Loucy (cell line): ENCODE results near the gene STARD13.

ENCODE experiments used
- H2AFZ ChIP-seq: fragments of 200-600 bp; sonication (generic); 2 replicates; pipeline ENCODE4 v1.6.0; 2016; ENCODE audit warnings: antibody characterized with exemption, mild to moderate bottlenecking, low read length, moderate library complexity
- H3F3A ChIP-seq: fragments of 200-600 bp; 2 replicates; pipeline ENCODE4 v1.6.0; 2016; ENCODE audit warnings: antibody characterized with exemption, low read depth, mild to moderate bottlenecking
- H3K27me3 ChIP-seq: fragments of 200-600 bp; sonication (generic); 2 replicates; pipeline ENCODE4 v1.6.1; 2014; ENCODE audit warnings: low read length, mild to moderate bottlenecking; ENCODE audit not compliant: insufficient read depth, poor library complexity, severe bottlenecking
- H3K36me3 ChIP-seq: fragments of 200-600 bp; sonication (generic); 2 replicates; pipeline ENCODE4 v1.6.1; 2016; ENCODE audit warnings: low read length; ENCODE audit not compliant: insufficient read depth
- H3K4me1 ChIP-seq: fragments of 200-600 bp; sonication (generic); 2 replicates; pipeline ENCODE4 v1.5.1; 2014; ENCODE audit warnings: low read length, mild to moderate bottlenecking; ENCODE audit not compliant: insufficient read depth, poor library complexity, severe bottlenecking
- H3K4me2 ChIP-seq: fragments of 200-600 bp; sonication (generic); 2 replicates; pipeline ENCODE4 v1.6.0; 2014; ENCODE audit warnings: antibody characterized with exemption, low read length, low read depth, mild to moderate bottlenecking; ENCODE audit not compliant: poor library complexity, severe bottlenecking
- H3K4me3 ChIP-seq: fragments of 200-600 bp; sonication (generic); 2 replicates; pipeline ENCODE4 v1.5.1; 2014; ENCODE audit warnings: low read length, mild to moderate bottlenecking, mixed read lengths; ENCODE audit not compliant: poor library complexity, severe bottlenecking
- H3K79me2 ChIP-seq: fragments of 200-600 bp; sonication (generic); 2 replicates; pipeline ENCODE4 v1.6.1; 2014; ENCODE audit warnings: low read length; ENCODE audit not compliant: insufficient read depth
- H3K9ac ChIP-seq: fragments of 200-600 bp; sonication (generic); 2 replicates; pipeline ENCODE4 v1.6.0; 2014; ENCODE audit warnings: mild to moderate bottlenecking, low read depth, low read length, moderate library complexity; ENCODE audit not compliant: poor library complexity, severe bottlenecking
- H3K9me2 ChIP-seq: fragments of 200-600 bp; sonication (generic); replicated peaks from 2 replicates; pipeline ENCODE4 v1.6.1; 2016; ENCODE audit warnings: low read depth, low read length, mixed read lengths
- H3K9me3 ChIP-seq: fragments of 200-600 bp; sonication (generic); 2 replicates; pipeline ENCODE4 v1.6.1; 2014; ENCODE audit warnings: mild to moderate bottlenecking, antibody characterized with exemption, low read length, low read depth; ENCODE audit not compliant: insufficient read depth
- H4K20me1 ChIP-seq: fragments of 200-600 bp; sonication (generic); 2 replicates; pipeline ENCODE4 v1.6.0; 2014; ENCODE audit warnings: antibody characterized with exemption, low read length, mild to moderate bottlenecking; ENCODE audit not compliant: insufficient read depth, poor library complexity, severe bottlenecking
- CTCF ChIP-seq: fragments of 200-600 bp; sonication (generic); conservative IDR thresholded peaks from 2 replicates; pipeline ENCODE4 v1.5.1; 2014; ENCODE audit warnings: mild to moderate bottlenecking, antibody characterized with exemption, low read length
- EZH2phosphoT487 ChIP-seq: fragments of 200-600 bp; IDR thresholded peaks from 2 replicates; pipeline ENCODE4 v1.6.1; 2018; ENCODE audit warnings: antibody characterized with exemption, mild to moderate bottlenecking, moderate library complexity, borderline replicate concordance

STARD13 gene

GRCh38 chr13:33207615-33207961 is 78.0 kb downstream of the STARD13 start:
- H4K20me1 ChIP-seq: no peaks in the 10 kb centered on the region
- H3K4me2 ChIP-seq: no peak overlapping the region
- TF ChIP-seq EZH2phosphoT487 (no peak), CTCF (no peak)

GRCh38 chr13:33206945-33207614 is 78.5 kb downstream of the STARD13 start:
- no peaks in the 10 kb centered on the region for H3K79me2 ChIP-seq
- no peak overlapping the region for H2AFZ ChIP-seq
- H3F3A ChIP-seq: no peaks in the 10 kb centered on the region
- TF ChIP-seq EZH2phosphoT487 (no peak), CTCF (no peak)
- no peaks in the 10 kb centered on the region for H3K27me3 ChIP-seq
- no peaks in the 10 kb centered on the region for H3K9me3 ChIP-seq
- H3K4me2 ChIP-seq: no peak overlapping the region
- no peak overlapping the region for H3K9ac ChIP-seq
- H3K4me1 ChIP-seq: peaks cover 14% of the 10 kb centered on the region
- H3K36me3 ChIP-seq: no peaks in the 10 kb centered on the region
- H3K4me3 ChIP-seq: no peak overlapping the region
- H3K9me2 ChIP-seq: no peaks in the 10 kb centered on the region
- no peaks in the 10 kb centered on the region for H4K20me1 ChIP-seq

More at GRCh38 chr13:33207615-33207961, 78.0 kb downstream of the STARD13 start:
- no peaks in the 10 kb centered on the region for H3F3A ChIP-seq
- H3K36me3 ChIP-seq: no peaks in the 10 kb centered on the region
- no peaks in the 10 kb centered on the region for H3K79me2 ChIP-seq
- H3K27me3 ChIP-seq: no peaks in the 10 kb centered on the region
- H3K9me3 ChIP-seq: no peaks in the 10 kb centered on the region
- H3K9me2 ChIP-seq: no peaks in the 10 kb centered on the region
- no peak overlapping the region for H3K9ac ChIP-seq
- H3K4me3 ChIP-seq: no peak overlapping the region
- peaks cover 14% of the 10 kb centered on the region for H3K4me1 ChIP-seq
- no peak overlapping the region for H2AFZ ChIP-seq

- Histone ChIP-seq H3F3A (no peaks in the 10 kb centered on the region), H3K4me1 (peaks cover 14% of the 10 kb centered on the region), H3K9me3 (no peaks in the 10 kb centered on the region), H3K9me2 (no peaks in the 10 kb centered on the region), H4K20me1 (no peaks in the 10 kb centered on the region), H3K79me2 (no peaks in the 10 kb centered on the region), H3K4me2 (no peak overlapping the region), H3K4me3 (no peak overlapping the region), H3K36me3 (no peaks in the 10 kb centered on the region), H2AFZ (no peak overlapping the region), H3K27me3 (no peaks in the 10 kb centered on the region), H3K9ac (no peak overlapping the region)
- TF ChIP-seq CTCF: no peak
- no peak for TF ChIP-seq EZH2phosphoT487
These were observed 79.1 kb downstream of the STARD13 start for GRCh38 chr13:33206425-33206824.
